BLaER1 treated with 17β-estradiol and CSF1 and Interleukin-3, amounts not matched to agents 10 nM and 100 nM (cell line): ENCODE data around the gene CPT1B.
"Not testable (repeated sequence)": the region's sequence is repeated elsewhere in the genome, so short reads cannot be mapped to it uniquely, and the experiment has no call there.

Source experiments
- H3K27ac ChIP-seq, 11 experiments: shearing (Covaris generic); formaldehyde crosslinking; 2 replicates each; pipeline ENCODE4 v1.8.1; 2022
- H3K27me3 ChIP-seq, 11 experiments: shearing (Covaris generic); formaldehyde crosslinking; 2 replicates each; pipeline ENCODE4 v1.8.1; 2022
- H3K36me3 ChIP-seq, 11 experiments: shearing (Covaris generic); formaldehyde crosslinking; 2 replicates each; pipeline ENCODE4 v1.8.1; 2022
- H3K4me1 ChIP-seq, 10 experiments: shearing (Covaris generic); formaldehyde crosslinking; 2 replicates each; pipeline ENCODE4 v1.8.1; 2022
- H3K4me2 ChIP-seq, 11 experiments: shearing (Covaris generic); formaldehyde crosslinking; 2 replicates each; pipeline ENCODE4 v1.8.1; 2022
- H3K4me3 ChIP-seq, 10 experiments: shearing (Covaris generic); formaldehyde crosslinking; 2 replicates each; pipeline ENCODE4 v1.8.1; 2022
- H3K9ac ChIP-seq, 11 experiments: shearing (Covaris generic); formaldehyde crosslinking; 2 replicates each; pipeline ENCODE4 v1.8.1; 2022
- H3K9me3 ChIP-seq, 11 experiments: shearing (Covaris generic); formaldehyde crosslinking; replicated peaks in 1 of 11; 2 replicates each; pipeline ENCODE4 v1.8.1; 2022
- H4K20me1 ChIP-seq, 11 experiments: shearing (Covaris generic); formaldehyde crosslinking; 2 replicates each; pipeline ENCODE4 v1.8.1; 2022
- Cebpa-rat ChIP-seq, 11 experiments: shearing (Covaris generic); IDR thresholded peaks; 2 replicates each; pipeline ENCODE4 v1.8.1; 2022

Gene CPT1B

GRCh38 chr22:50544746-50545253 is 33.4 kb downstream of the CPT1B start:
- peaks cover 71 to 92% (median 82%) of the 10 kb centered on the region in 10 experiments for H3K4me1 ChIP-seq
- H3K36me3 ChIP-seq = peaks cover 0 to 13% (median 0%) of the 10 kb centered on the region in 11 experiments; a peak in 2 of 22 replicates
- TF ChIP-seq Cebpa-rat (IDR thresholded peaks at IDR 0.05) = no peak
- peak overlapping the region in 5 of 10 experiments; percentile 3 to 26 (median 25); a peak in 4 of 20 replicates for H3K4me3 ChIP-seq
- H3K9ac ChIP-seq = peak overlapping the region; percentile 42 to 75 (median 66); a peak in 20 of 22 replicates
- H3K4me2 ChIP-seq = peak overlapping the region; percentile 75 to 89 (median 84)
- H3K27me3 ChIP-seq = peaks cover 13 to 46% (median 26%) of the 10 kb centered on the region in 11 experiments; a peak in 21 of 22 replicates
- no peaks in the 10 kb centered on the region; a peak in 1 of 22 replicates for H4K20me1 ChIP-seq
- peaks cover 0 to 44% (median 20%) of the 10 kb centered on the region in 11 experiments; a peak in 12 of 22 replicates for H3K9me3 ChIP-seq
- peak overlapping the region; percentile 60 to 100 (median 73); a peak in 21 of 22 replicates for H3K27ac ChIP-seq

- Histone ChIP-seq H3K27me3 (peaks cover 13 to 41% (median 24%) of the 10 kb centered on the region in 11 experiments; a peak in 21 of 22 replicates), H3K27ac (peak overlapping the region; percentile 60 to 100 (median 73)), H3K36me3 (peaks cover 0 to 13% (median 0%) of the 10 kb centered on the region in 11 experiments; a peak in 2 of 22 replicates), H3K9ac (peak overlapping the region; percentile 42 to 75 (median 66); a peak in 20 of 22 replicates), H4K20me1 (no peaks in the 10 kb centered on the region; a peak in 1 of 22 replicates), H3K9me3 (peaks cover 0 to 50% (median 22%) of the 10 kb centered on the region in 11 experiments; a peak in 13 of 22 replicates), H3K4me1 (peaks cover 70 to 92% (median 81%) of the 10 kb centered on the region in 10 experiments), H3K4me2 (peak overlapping the region; percentile 75 to 89 (median 84)), H3K4me3 (peak overlapping the region in 8 of 10 experiments; percentile 3 to 43 (median 24); a peak in 8 of 20 replicates)
- no peak for TF ChIP-seq Cebpa-rat (IDR thresholded peaks at IDR 0.05)
These were observed 34.0 kb downstream of the CPT1B start for GRCh38 chr22:50544078-50544745.

- H3K36me3 ChIP-seq = peaks cover 0 to 18% (median 0%) of the 10 kb centered on the region in 11 experiments; a peak in 5 of 22 replicates
- H3K27me3 ChIP-seq = peaks cover 9 to 26% (median 21%) of the 10 kb centered on the region in 11 experiments; a peak in 21 of 22 replicates
- peaks cover 61 to 94% (median 81%) of the 10 kb centered on the region in 10 experiments for H3K4me1 ChIP-seq
- peaks cover 0 to 67% (median 38%) of the 10 kb centered on the region in 11 experiments; a peak in 13 of 22 replicates for H3K9me3 ChIP-seq
- peak overlapping the region in 7 of 11 experiments; percentile 0 to 84 (median 53); a peak in 10 of 22 replicates for H3K4me2 ChIP-seq
- no peak overlapping the region for H3K4me3 ChIP-seq
- peak overlapping the region; percentile 32 to 100 (median 97); a peak in 17 of 22 replicates for H3K27ac ChIP-seq
- no peak for TF ChIP-seq Cebpa-rat (IDR thresholded peaks at IDR 0.05)
- no peaks in the 10 kb centered on the region for H4K20me1 ChIP-seq
- H3K9ac ChIP-seq = peak overlapping the region in 2 of 11 experiments; percentile 15 to 16; a peak in 2 of 22 replicates
These were observed 35.8 kb downstream of the CPT1B start for GRCh38 chr22:50542416-50542927.

GRCh38 chr22:50541667-50542026 is 36.6 kb downstream of the CPT1B start:
- Histone ChIP-seq H3K9ac (peak overlapping the region in 10 of 11 experiments; percentile 30 to 94 (median 84); a peak in 12 of 22 replicates), H3K4me3 (peak overlapping the region in 2 of 10 experiments; percentile 35 to 46; a peak in 2 of 20 replicates)
- peak in 9 of 11 experiments; percentile 29 to 79 (median 67); a peak in 12 of 22 replicates for TF ChIP-seq Cebpa-rat (IDR thresholded peaks at IDR 0.05)

GRCh38 chr22:50540381-50540780 is 37.8 kb downstream of the CPT1B start:
- H3K27me3 ChIP-seq = peaks cover 0 to 21% (median 17%) of the 10 kb centered on the region in 11 experiments; a peak in 18 of 22 replicates
- H3K27ac ChIP-seq = peak overlapping the region; percentile 93 to 100 (median 97)
- no peaks in the 10 kb centered on the region for H4K20me1 ChIP-seq
- H3K36me3 ChIP-seq = peaks cover 0 to 24% (median 0%) of the 10 kb centered on the region in 11 experiments; a peak in 5 of 22 replicates
- no peak for TF ChIP-seq Cebpa-rat (IDR thresholded peaks at IDR 0.05)
- H3K4me2 ChIP-seq = peak overlapping the region in 10 of 11 experiments; percentile 53 to 84 (median 68); a peak in 18 of 22 replicates
- peaks cover 48 to 76% (median 65%) of the 10 kb centered on the region in 10 experiments for H3K4me1 ChIP-seq
- H3K9ac ChIP-seq = peak overlapping the region; percentile 74 to 94 (median 83); a peak in 21 of 22 replicates
- H3K4me3 ChIP-seq = peak overlapping the region in 4 of 10 experiments; percentile 9 to 46 (median 25); a peak in 3 of 20 replicates
- H3K9me3 ChIP-seq = peaks cover 0 to 87% (median 43%) of the 10 kb centered on the region in 11 experiments; a peak in 13 of 22 replicates

More at GRCh38 chr22:50541667-50542026, 36.6 kb downstream of the CPT1B start:
- Histone ChIP-seq H3K4me2 (peak overlapping the region; percentile 34 to 84 (median 66); a peak in 21 of 22 replicates), H3K9me3 (peaks cover 0 to 75% (median 43%) of the 10 kb centered on the region in 11 experiments; a peak in 13 of 22 replicates), H3K36me3 (peaks cover 0 to 24% (median 0%) of the 10 kb centered on the region in 11 experiments; a peak in 5 of 22 replicates), H3K27me3 (peaks cover under 1 to 22% (median 18%) of the 10 kb centered on the region in 11 experiments; a peak in 21 of 22 replicates), H3K27ac (peak overlapping the region; percentile 93 to 100 (median 97)), H3K4me1 (peaks cover 53 to 85% (median 76%) of the 10 kb centered on the region in 10 experiments)
- H4K20me1 ChIP-seq = not testable (repeated sequence)

- peaks cover 8 to 19% (median 15%) of the 10 kb centered on the region in 11 experiments for H3K27me3 ChIP-seq
- peak overlapping the region; percentile 93 to 100 (median 97) for H3K27ac ChIP-seq
- H4K20me1 ChIP-seq = no peaks in the 10 kb centered on the region; a peak in 1 of 22 replicates
- peaks cover 0 to 88% (median 43%) of the 10 kb centered on the region in 11 experiments; a peak in 13 of 22 replicates for H3K9me3 ChIP-seq
- H3K4me2 ChIP-seq = peak overlapping the region in 5 of 11 experiments; percentile 17 to 69 (median 61); a peak in 9 of 22 replicates
- peaks cover 0 to 24% (median 0%) of the 10 kb centered on the region in 11 experiments; a peak in 5 of 22 replicates for H3K36me3 ChIP-seq
- peak overlapping the region in 3 of 10 experiments; percentile 8 to 45 (median 12); a peak in 5 of 20 replicates for H3K4me3 ChIP-seq
- H3K9ac ChIP-seq = peak overlapping the region in 7 of 11 experiments; percentile 40 to 94 (median 84); a peak in 9 of 22 replicates
- no peak for TF ChIP-seq Cebpa-rat (IDR thresholded peaks at IDR 0.05)
- H3K4me1 ChIP-seq = peaks cover 30 to 74% (median 53%) of the 10 kb centered on the region in 10 experiments
These were observed 40.5 kb downstream of the CPT1B start for GRCh38 chr22:50537765-50538164.

- Histone ChIP-seq H3K4me3 (no peak overlapping the region), H3K4me2 (no peak overlapping the region), H3K9ac (no peak overlapping the region), H3K9me3 (peaks cover 0 to 83% (median 38%) of the 10 kb centered on the region in 11 experiments; a peak in 15 of 22 replicates), H3K4me1 (peaks cover 28 to 72% (median 45%) of the 10 kb centered on the region in 10 experiments), H3K27me3 (peaks cover 23 to 34% (median 31%) of the 10 kb centered on the region in 11 experiments), H4K20me1 (peaks cover 0 to 9% (median 0%) of the 10 kb centered on the region in 11 experiments; a peak in 4 of 22 replicates), H3K36me3 (peaks cover 0 to 21% (median 0%) of the 10 kb centered on the region in 11 experiments; a peak in 5 of 22 replicates), H3K27ac (no peak overlapping the region; a peak in 1 of 22 replicates)
- no peak for TF ChIP-seq Cebpa-rat (IDR thresholded peaks at IDR 0.05)
These were observed 42.0 kb downstream of the CPT1B start for GRCh38 chr22:50536226-50536625.
